LHCN-M2 (cell line): ENCODE data around the gene TNIK. TPM values are rescaled to one million over a fixed set of nuclear protein-coding genes. Genes with fewer than 3 reads are reported as not detected.

Experiments used
- DNase-seq: peaks from one replicate; pipeline ENCODE4 v3.0.0-alpha.2; 2012; ENCODE audit warnings: low read depth
- total RNA-seq: library from RNA; depleted of rRNA; stranded (reverse); fragments of >200 nt; gene quantifications from 2 replicates; pipeline ENCODE4 v1.2.3, GENCODE V29; 2014

TNIK gene
- total RNA-seq, 1 experiment from 2014 or later: 0.23 TPM

DNA sequence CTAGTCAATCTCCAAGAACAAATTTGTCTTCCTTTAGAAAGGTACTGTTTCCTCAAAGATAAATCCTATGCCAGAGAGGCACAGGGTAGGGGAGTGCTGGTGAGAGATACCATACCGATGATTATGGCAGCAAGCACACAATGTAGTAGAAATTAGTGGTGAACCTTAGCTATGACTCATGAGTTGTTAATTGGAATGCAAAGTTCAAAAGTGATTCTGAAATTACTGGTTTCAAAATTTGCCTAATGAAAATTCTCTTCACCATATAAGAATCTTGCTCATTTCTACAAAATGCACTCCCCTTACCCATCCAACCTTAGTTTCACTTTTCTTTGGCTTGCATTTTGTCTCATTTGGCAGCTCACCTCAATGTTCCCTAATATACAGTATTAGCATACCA lies 294.2 kb downstream of the TNIK start:
- no peak for DNase-seq

DNA sequence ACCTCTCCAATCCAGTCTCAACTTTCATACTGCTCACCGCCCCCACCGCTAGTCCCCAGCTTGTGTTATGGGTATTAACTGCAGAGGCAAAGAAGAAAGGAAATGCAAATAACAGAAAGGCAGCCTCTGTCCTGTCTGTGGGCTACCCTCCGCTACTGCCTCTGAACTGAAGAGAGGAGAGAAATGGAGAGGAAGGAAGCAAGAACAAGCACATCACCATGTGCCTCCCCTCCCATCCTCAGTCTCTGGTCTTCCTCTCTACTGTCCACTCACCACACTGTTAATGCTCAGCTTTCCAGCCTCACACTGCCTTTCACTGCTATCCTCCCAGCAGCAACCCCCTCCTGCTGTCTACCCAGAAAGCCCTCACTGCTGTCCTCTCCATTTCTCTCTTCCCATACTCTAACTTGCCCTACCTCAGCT lies 294.7 kb downstream of the TNIK start:
- DNase-seq: no peak

DNA sequence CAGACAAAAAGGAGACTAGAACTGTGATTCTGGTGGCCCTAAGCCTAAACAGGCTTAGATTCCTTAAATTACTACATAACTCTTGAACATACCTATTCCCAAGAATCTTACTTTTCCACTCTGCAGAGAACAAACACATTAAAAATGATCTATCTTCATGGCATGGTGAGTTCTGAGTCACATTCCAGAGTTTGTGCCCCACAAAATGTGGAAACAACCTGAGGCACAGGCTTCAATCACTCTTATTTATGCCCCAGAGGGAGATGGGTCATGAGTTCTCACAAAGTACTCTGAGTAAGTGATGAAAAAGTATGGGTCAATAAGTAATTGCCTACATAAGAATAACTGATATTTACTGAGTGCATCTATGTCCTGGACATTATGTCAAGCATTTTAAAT lies 296.1 kb downstream of the TNIK start:
- no peak for DNase-seq

DNA sequence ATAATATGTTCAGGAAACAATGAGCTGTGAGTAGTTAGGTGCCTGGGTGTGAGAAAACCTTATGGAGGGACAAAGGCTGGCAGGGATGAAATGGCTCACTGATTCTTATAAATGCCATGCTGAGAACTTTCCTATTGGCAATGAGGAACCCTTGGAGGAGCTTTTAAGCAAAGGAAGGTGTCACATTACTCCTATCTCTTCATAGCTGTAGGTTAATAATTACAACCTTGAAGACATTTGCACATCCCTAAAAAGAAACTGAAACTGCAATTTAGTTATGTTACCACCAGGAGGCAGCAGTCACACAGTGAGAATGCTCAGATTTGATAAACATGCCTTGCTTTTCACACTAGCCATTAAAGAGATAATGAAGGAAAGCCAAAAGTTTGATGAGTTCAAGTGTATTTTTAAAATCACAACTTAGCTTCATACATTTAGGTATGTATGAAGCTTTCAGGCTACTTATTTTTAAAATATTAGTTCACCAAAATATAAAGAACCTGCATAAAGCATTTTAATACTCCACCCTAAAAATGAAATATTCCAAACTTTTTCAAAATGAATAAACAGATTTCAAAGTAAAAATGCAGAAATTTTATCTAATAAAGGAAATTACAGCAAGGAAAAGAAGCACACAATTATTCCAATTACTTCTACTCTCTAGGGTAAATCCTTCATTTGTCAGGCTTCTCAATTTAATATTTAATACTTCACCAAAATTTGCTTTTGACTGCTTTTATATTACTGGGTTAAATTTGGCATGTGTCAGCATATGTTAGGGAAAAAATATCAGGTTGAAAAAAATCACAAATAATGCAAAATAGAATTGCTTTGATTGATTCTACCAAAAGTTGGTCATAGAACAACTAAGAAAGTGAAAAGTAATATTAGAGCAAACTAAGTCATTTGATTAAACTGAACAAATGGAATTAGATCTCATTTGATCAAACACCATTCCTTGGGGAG lies 296.8 kb downstream of the TNIK start:
- DNase-seq: no peak

DNA sequence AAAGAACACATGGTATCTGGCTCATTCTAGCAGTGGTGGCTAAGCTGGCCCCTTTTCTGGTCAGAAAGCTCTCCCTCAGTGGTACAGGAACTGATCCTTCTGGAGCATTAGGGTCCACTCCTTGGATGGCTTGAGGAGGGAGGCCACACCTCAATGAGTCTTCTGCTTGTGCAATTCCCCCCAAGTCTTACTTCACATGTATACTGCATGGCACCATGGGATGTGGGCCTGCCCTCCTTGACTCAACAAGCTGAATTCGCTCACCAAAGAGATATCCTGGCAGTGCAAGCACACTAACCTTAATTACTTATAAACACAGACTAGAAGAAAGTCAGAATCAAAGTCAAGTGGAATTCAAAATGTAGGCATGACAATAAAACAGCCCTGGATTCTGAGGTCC lies 299.9 kb downstream of the TNIK start:
- no peak for DNase-seq

DNA sequence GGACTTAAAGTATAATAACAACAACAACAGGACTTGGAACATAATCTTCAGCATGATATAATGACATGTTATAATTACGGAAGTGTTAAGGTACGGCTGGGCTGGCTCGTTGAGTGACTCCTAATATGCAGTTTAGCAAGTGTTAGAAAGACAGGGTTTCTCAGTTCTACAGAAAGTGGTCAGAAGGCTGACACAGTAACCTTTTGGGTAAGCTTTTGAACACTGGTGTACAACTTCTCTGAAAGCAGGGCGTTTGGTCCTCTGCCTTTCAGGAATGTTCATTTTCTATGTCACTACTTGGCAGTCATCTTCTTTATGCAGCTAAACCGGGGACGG lies 300.4 kb downstream of the TNIK start:
- DNase-seq: no peak

DNA sequence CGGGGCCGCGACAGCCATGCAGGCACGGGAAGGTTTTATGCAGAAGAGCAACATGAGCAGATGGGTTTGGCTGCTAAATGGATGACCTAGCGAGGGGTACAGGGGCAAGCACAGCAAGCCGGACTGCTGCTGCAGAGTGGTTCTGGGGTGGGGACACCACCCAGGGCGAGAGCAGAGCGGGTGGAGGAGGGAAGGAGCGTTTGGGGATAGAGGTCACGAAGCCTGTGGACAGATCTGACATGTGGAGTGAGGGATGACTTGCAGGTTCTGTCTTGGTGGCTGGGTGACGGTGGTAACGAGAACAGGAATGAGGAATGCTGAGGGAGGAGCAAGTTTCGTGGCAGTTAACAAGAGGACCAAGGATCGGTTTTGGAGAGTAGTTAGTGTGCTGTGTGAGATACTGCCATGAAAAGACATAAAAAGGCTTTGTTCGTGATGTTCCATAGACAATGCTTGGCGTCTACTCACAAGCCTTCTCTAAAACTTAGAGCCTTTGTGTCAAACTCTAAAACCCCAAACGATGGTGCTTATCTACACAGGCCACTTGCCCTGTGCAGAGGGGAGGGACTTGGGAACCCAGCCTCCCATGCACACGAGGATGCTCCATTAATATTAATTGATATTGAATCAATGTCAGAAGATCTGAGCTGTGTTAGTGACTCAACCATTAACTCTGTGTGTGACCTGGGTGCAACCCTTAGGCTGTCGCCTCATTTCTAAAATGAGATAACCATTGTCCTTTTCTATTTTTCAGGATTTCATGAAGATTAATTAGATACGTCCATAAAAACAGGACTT lies 301.0 kb downstream of the TNIK start:
- DNase-seq: no peak

DNA sequence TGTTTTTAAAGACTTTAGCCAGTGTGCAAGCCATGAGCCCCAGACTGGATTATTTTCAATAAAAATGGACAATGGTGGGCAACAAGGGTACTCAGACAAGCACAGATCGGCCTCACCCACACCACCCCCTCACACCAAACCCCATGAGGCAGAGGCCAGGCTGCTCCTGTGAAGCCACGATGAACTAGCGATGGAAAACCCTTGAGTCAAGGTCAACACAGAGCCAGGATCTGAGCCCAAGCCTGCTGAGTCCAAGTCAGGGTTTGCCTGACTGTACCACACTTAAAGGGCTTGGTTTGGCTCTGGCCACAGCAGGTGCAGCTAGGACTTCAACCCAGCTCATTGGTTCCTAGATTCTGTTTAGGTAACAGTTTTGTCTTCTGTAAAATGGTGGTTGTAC lies 302.2 kb downstream of the TNIK start:
- DNase-seq: no peak

DNA sequence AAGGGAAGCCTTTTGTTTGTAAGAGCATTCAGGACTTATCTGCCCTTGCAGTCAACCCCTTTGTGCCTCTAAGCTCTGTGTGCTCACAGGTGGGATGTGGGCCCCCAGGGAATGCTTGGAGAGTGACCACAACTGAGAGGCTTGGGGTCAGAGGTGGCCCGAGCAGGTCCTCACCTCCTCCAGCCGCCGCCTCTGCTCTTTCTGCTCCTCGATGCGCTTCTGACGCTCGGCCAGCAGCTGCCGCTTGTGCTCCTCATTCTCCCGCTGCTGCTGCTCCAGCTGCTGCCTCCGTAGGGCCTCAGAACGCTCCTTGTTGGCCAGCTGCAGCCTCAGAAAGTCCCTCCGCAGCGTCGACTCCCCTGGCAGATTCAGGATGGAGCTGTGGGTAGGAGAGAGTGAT lies 302.9 kb downstream of the TNIK start:
- peak; percentile 19 for DNase-seq

DNA sequence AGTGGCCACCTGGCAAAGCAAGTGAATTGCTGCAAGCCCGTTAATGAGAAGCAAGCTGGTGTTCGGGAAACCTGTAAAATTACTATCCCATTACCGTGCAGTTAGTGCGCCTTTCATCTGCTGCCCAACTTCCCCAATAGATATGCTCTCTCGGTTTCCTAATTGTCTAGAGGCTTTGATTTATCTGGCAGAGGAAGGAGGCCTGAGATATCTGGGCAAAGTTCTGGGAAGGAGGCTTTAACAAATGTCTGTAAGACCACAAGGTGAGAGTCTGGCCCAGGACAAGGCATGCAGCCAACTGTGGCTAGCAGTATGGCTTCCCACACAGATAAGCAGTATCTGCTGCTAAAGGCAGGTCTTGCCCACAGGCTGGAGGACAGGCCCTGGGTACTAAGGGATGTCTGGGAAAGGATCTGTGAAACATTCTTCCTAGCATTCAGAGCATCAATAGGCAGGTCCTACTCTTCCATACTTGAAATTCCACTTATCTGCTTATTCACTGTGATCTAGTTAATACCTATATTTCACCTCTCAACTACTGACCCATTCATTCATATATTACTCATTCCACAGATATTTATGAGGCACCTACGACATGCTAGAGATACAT lies 303.7 kb downstream of the TNIK start:
- no peak for DNase-seq

DNA sequence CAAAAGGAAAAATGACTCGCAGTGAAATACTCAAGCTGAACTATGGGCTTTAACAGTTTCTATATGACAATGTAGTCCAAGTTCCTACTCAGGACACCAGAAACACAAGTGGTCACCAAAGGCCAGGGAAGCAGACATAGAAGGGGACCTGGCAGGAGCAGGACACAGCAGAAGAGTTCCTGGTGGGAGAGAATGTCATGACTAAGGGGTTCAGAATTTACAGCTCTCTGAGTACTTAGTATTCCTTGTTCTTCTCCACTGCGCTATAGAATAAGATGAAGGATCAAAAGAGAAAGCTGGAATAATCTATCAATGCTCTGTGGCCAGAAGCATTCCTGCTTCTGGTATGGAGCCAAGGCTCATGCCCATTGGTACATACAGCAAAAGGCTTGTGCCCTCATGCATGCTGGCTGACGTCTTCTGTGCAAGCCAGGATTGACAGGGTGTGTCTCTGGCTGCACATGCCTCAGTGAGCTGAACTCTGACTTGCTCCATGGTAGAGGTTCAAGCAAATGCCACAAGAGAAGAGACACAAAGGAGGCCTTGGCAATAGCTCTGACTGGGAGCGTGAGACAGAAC lies 305.0 kb downstream of the TNIK start:
- DNase-seq: no peak

DNA sequence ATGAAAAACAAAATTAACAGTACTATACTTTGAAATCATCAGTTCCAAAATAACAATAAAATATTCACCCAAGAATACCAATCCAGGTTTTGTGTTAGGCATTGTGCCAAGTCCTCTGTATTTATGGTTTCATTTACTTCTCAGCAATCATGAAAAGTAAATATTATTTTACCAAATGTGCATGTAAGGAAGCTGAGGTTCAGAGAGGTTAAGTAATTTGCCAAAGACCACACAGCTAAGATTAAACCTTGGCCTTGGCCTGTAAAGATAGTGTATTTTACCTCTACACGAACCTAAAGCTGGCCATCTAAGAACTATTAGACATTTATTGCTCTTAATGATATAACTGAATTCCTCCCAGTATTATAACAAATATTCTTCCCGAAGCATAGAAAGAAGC lies 309.3 kb downstream of the TNIK start:
- DNase-seq: no peak

DNA sequence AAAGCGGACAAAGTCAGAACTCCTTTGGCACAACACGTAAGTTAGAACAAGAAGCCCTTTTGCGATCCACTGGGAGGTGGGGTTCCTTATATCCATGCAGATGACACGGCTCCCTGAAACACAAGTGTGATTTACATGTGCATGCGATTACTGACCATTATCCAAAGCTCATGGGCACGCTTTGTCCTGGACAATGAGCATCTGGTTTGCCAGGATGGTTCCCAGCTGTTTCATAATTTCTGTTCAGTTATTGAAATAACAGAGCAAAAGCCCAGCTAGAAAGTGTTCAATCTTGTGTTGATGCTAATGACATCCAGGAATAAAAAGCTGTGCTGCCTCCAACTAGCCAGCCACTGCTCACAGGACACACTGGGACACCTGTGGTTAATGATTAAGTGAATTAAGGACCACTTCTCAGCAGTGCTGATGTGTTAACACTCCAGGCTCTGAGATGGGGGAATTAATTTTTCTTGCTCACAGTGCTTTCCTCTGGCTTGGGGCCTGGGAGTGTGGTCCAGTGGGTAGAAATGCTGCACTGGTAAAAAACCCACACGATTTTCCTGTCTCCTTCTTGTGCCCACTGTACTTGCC lies 310.6 kb downstream of the TNIK start:
- no peak for DNase-seq

DNA sequence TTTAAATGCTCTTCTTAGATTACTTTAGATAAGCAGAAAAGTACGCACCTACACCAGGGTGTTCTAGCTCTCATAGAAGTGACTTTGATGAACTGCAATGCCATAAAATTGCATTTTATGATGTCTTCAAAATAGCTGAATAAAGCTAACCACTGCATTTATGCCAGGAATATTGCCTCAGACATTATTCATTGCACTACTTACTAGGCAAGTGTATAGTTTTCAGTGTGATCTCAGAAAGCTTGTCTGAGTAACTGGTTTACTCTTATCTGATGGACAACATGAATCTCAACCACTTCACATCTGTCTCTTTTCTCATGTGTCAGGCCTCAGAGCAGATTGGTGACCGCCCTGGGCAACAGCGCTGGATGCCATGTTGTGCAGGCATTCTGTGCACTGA lies 314.4 kb downstream of the TNIK start:
- DNase-seq: no peak

DNA sequence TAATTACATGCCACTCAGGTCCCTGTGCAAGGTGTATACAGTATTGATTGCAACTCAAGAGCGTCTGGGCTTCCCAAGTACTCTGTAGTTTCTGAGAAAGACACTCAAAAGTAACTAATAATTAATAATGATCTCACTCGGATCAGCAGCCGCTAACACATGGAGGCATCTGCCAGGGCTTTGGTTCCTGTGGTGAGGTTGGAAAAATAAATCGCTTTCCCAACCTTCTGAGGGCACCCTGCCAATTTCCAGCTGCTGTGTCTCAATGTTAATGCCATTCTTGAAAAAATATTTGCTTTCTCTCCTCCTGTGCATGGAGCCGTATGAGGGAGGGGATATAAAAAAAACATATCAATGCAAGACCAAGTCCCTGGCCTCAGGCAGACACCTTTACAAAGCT lies 317.2 kb downstream of the TNIK start:
- peak; percentile 67 for DNase-seq

DNA sequence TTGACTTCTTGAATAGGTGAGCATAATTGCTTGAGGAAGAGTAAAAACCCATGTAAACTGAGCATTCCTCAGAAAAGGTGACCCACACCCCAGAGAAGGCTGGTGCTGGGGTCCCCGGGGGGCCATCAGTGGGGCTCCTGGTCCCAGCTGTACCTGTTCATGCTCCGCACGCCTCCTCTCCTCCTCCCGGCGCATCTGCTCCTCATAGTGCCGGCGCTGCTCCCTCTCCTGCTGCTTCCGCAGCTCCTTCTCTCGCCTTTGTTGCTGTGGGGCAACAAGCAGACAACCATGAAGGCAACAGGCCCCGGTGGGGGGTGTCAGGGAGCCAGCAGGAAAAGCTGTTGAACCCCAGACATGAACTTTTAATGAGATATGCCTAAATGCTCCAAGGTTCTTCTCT lies 320.0 kb downstream of the TNIK start:
- DNase-seq: no peak

DNA sequence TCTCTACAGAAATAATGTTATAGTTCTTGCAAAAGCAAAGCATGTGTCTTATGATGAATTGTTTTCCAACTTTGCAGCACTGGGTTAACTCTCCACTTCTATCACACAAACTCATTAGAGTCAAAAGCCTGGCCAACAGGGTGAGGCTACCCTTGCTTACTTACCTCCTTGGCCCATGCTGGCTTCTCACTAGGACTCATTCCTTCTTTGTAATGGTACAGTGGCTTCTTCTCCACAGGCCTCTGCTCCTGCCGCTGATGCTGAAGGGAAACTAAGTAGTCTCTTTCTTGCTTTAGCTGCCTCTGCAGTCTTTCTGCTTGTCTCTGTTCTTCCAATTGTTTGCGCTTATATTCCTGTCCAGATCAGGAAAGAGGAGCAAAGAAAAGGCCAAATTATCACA lies 322.2 kb downstream of the TNIK start:
- no peak for DNase-seq

DNA sequence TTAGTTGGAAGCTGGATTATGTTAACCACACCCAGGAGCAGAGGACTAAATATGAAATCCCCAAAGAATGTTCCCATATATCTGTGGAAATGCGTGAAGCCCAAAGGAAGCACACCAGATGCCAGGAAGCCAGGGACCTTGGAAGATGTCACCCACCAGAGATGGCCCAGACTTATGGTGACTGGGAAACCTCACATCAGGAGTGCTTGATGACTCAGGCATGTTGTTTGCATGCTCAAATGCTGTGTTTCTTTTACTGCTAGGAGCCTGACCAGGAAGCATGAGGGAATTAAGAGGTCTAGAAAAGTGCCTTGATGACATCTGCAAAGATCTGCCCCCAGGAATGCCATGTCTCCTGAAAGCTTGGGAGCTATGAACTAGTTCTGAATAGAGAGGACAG lies 324.7 kb downstream of the TNIK start:
- peak; percentile 27 for DNase-seq

DNA sequence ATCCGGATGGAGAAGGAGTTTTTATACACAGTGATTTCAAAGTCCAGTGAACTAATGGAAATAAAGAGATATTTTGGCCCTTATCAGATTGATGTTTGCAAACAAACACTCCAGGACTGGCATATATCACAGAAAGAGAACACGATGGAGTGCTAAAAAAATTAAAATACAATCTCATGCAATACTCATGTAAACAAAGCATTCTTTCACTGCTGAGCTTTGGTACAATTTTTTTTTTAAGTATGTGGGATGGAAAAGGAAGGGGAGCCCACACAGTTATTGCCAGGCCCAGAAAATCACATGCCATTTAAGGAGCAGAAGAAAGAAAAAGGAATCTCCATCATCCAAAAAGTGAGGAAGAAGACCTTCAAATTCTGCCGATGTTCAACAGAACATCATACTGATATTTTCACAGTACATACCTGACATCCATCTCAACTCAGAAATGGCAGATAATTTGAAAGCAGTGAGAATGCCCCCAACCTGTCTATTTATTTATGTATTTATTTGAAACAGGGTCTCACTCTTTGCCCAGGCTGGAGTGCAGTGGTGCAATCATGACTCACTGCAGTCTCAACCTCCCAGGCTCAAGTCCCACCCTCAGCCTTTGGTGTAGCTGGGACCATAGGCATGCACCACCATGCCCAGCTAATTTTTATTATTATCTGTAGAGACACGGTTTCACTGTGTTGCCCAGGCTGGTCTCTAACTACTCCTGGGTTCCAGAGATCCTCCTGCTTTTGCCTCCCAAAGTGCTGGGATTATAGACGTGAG lies 326.2 kb downstream of the TNIK start:
- DNase-seq: no peak

DNA sequence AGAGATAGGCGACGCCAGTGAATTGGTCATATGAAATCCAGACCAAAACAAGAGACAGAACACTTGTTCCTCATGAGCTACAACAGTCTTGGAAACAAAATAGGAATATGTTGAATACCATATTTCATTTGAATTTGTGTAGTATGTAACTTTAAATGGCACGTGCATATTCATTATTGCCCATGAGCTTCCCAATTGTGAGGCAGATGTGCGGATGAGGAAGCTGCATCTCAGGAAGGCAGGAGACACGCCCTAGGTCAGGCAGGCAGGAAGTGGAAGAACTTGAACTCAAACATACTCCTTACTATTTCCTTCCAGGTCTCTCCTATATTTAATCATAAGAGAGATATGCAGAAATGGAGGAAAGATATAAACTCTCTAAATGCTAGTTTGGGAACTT lies 326.9 kb downstream of the TNIK start:
- DNase-seq: no peak

DNA sequence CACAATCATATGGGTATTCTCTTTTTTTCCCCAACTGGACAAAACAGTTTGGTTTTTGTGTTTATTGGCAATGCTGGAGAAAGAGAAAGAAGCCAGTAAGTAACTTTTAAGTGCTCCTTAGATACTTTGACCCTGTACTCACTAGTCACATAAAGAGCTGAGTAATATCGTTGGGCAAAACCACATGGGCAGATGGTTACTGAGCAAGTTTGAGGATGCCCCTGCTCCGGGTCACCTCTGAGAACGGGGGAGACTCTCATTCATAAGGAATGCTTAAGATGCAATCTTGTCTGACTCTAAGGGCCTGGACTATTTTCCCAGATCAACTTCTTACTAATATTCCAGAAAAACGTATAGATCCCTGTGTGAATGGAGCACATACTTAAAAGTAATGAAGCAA lies 327.3 kb downstream of the TNIK start:
- peak; percentile 85 for DNase-seq
